Stimulated activated CD8-positive, alpha-beta memory T cell treated with anti-CD3 and anti-CD28 coated beads, Interleukin-15, amount 100 ng/mL, for 1 hour (primary cell): ENCODE results near the gene TBX1.

Source experiments
- DNase-seq: peaks from one replicate; pipeline ENCODE4 v3.0.0-alpha.2; 2020; ENCODE audit warnings: low read depth

TBX1 gene

GRCh38 chr22:19753996-19754700 lies 6.4 kb upstream of the TBX1 start:
- no peak for DNase-seq

GRCh38 chr22:19754701-19755144 lies 5.9 kb upstream of the TBX1 start:
- no peak for DNase-seq

- DNase-seq, result no peak
Observed at GRCh38 chr22:19755145-19755710, 5.3 kb upstream of the TBX1 start.

GRCh38 chr22:19755722-19756287 lies 4.8 kb upstream of the TBX1 start:
- no peak for DNase-seq

GRCh38 chr22:19756288-19757128 lies 4.1 kb upstream of the TBX1 start:
- DNase-seq, result peak; percentile 42

GRCh38 chr22:19757140-19757984 lies 3.2 kb upstream of the TBX1 start:
- no peak for DNase-seq

GRCh38 chr22:19757985-19758895 lies 2.3 kb upstream of the TBX1 start:
- no peak for DNase-seq

GRCh38 chr22:19758896-19759426 lies 1.6 kb upstream of the TBX1 start:
- no peak for DNase-seq

- no peak for DNase-seq
Observed at GRCh38 chr22:19759427-19760057, 1.0 kb upstream of the TBX1 start.

GRCh38 chr22:19760951-19761724 lies 560 bp downstream of the TBX1 start:
- DNase-seq, result no peak

- no peak for DNase-seq
Observed at GRCh38 chr22:19761725-19762567, 1.4 kb downstream of the TBX1 start.

GRCh38 chr22:19762568-19763457 lies 2.2 kb downstream of the TBX1 start:
- no peak for DNase-seq

- DNase-seq, result no peak
Observed at GRCh38 chr22:19763458-19764298, 3.1 kb downstream of the TBX1 start.

GRCh38 chr22:19764299-19764593 lies 3.7 kb downstream of the TBX1 start:
- DNase-seq, result no peak

GRCh38 chr22:19764636-19765476 lies 4.3 kb downstream of the TBX1 start:
- no peak for DNase-seq
